Measurements from ENCODE around the gene POLR1G.

The POLR1G gene

DNA sequence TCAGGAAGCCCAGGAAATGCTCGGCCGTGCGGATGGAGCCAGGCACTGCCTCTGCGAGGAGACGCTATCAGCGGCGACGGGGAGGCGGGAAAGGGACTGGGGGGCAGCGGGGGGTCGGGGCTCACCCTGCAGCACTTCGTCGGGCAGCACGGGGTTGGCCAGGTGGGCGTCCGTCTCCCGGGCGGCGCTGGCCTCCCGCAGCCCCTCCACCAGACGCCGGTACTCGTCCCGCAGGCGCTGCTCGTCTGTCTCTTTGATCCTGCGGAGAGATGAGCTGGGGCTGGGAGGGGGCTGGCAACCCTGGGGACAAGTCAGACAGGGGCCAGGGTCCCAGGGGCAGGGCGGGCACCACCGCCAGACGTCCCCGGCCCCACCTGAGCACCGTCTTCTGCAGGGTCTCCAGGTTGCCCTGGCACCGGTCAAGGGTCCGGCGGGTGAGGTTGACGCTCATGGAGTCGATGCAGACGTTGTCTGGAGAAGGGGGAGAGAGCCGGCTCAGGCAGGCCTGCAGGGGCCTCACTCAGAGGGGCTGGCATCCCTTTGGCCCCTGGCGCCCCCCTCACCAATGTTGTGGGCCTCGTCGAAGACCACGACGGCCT is 42.5 kb upstream of the POLR1G start:
- TF ChIP-seq, protein P1, sequence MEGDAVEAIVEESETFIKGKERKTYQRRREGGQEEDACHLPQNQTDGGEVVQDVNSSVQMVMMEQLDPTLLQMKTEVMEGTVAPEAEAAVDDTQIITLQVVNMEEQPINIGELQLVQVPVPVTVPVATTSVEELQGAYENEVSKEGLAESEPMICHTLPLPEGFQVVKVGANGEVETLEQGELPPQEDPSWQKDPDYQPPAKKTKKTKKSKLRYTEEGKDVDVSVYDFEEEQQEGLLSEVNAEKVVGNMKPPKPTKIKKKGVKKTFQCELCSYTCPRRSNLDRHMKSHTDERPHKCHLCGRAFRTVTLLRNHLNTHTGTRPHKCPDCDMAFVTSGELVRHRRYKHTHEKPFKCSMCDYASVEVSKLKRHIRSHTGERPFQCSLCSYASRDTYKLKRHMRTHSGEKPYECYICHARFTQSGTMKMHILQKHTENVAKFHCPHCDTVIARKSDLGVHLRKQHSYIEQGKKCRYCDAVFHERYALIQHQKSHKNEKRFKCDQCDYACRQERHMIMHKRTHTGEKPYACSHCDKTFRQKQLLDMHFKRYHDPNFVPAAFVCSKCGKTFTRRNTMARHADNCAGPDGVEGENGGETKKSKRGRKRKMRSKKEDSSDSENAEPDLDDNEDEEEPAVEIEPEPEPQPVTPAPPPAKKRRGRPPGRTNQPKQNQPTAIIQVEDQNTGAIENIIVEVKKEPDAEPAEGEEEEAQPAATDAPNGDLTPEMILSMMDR (conservative IDR thresholded peaks at IDR 0.05; ENCODE audit: low read length), result no peak
- H3K4me3 ChIP-seq (ENCODE audit: low read length), result no peak overlapping the region
- no peak for DNase-seq (ENCODE audit: low read depth)

DNA sequence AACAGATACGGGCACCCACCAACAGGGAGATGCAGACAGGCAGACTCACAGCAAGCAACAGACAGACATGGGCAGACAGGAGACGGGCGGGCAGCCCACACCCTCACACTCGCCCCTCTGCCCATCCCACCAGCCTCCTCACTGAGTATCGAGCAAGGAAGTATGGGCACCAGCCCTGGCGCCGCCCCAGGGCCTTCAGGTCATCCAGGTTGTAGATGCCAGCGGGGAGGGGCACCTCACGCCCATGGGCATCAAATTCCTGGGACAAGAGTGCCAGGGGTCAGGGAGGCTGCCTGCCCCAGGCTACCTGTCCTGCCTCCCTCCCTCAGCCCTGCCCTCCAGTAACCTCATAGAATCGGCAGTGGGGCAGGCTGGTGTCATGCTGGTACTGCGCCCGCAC is 41.7 kb upstream of the POLR1G start:
- TF ChIP-seq, protein P1 (conservative IDR thresholded peaks at IDR 0.05; ENCODE audit: low read length), result no peak

DNA sequence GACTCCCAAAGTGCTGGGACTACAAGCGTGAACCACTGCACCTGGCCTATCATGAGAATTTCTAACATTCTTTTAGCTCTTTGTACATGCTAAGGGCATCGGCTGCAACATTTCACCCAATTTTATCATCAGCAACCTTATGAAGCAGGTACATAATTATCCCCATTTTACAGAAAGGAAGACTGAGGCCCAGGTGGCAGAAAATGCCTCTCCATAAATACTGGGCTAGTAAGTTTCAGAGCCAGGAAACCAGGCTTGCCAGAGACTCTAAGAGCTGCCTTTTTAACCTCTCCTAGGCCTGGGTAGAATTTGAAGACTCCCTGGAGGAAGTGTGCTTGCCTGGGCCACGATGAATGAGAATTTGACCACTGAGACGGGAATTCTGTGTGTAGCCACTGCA is 38.3 kb upstream of the POLR1G start:
- H3K4me3 ChIP-seq (ENCODE audit: low read length), result no peak overlapping the region
- TF ChIP-seq, protein P1 (conservative IDR thresholded peaks at IDR 0.05; ENCODE audit: low read length), result no peak
- no peak for DNase-seq (ENCODE audit: low read depth)

More for the DNA sequence above, 41.7 kb upstream of the POLR1G start:
- no peak overlapping the region for H3K4me3 ChIP-seq (ENCODE audit: low read length)
- no peak for DNase-seq (ENCODE audit: low read depth)

DNA sequence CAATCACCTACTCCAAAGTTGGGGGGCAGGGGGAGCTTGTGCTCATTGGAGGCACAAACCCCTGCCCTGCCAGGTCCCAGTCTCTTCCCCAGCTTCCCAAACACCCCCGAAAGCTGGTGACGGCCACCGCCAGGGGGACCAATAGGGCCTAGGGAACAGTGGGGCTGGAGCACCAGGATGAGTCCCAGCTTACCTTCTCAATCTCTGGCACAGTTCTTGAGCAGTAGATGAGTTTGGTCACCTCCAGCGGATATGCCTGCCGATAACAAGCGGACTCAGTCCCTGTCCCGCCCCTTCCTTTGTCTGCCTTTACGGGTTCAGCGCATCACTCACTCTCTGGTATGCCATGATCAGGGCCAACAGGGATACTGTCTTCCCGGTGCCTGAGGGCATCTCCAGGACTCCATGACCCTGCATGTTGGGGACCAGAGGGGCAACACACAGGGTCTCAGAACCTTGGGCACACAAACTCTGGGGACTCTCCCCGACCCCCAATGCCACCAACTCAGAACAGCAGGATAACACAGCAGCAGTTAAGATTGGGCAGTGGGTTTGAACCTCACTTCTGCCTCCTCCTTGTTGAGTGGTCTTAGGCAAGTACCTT is 37.6 kb upstream of the POLR1G start:
- no peak for DNase-seq (ENCODE audit: low read depth)
- peak overlapping the region; percentile 12; the same call in 1 of the 2 replicates for H3K4me3 ChIP-seq (ENCODE audit: low read length)
- TF ChIP-seq, protein P1 (conservative IDR thresholded peaks at IDR 0.05; ENCODE audit: low read length), result no peak

DNA sequence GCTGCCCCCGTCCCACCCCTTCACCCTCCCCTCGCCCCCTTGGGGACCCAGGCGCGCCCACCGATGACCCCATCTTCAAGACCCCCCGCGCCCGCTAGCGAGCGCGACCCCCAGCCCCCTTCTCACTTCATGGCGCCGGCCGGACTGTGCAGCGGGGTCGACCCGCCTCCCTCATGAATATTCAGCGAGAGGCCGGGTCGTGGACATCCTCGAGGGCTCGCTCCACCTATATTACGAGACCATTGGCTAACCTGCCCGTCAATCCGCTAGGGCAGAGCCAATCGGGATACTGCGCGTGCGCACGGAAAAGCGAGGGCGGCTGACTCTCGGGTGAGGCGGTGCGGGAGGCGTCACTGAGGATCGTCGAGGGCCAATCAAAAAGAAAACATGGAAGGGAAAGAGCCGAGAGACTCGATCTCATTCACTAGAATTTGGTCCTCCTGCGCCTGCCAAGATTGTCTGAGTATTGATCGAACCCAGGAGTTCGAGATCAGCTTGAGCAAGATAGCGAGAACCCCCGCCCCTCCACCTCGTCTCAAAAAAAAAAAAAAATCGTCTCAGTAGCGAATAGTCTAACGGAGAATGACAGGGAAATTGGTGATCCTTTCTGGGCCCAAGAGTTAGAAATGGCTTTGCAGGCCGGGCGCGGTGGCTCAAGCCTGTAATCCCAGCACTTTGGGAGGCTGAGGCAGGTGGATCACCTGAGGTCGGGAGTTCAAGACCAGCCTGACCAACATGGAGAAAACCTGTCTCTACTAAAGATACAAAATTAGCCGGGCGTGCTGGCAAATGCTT is 35.8 kb upstream of the POLR1G start, which contains the start of gene ERCC2:
Gene ERCC2 (minus strand): TSS at position 164 of the 795 bp plus-strand sequence. CDS start 33 bp downstream, at position 131.
- H3K4me3 ChIP-seq (ENCODE audit: low read length), result peak within 1 kb of the TSS; percentile 82
- DNase-seq (ENCODE audit: low read depth), result peak; percentile 98
- TF ChIP-seq, protein P1 (conservative IDR thresholded peaks at IDR 0.05; ENCODE audit: low read length), result no peak

DNA sequence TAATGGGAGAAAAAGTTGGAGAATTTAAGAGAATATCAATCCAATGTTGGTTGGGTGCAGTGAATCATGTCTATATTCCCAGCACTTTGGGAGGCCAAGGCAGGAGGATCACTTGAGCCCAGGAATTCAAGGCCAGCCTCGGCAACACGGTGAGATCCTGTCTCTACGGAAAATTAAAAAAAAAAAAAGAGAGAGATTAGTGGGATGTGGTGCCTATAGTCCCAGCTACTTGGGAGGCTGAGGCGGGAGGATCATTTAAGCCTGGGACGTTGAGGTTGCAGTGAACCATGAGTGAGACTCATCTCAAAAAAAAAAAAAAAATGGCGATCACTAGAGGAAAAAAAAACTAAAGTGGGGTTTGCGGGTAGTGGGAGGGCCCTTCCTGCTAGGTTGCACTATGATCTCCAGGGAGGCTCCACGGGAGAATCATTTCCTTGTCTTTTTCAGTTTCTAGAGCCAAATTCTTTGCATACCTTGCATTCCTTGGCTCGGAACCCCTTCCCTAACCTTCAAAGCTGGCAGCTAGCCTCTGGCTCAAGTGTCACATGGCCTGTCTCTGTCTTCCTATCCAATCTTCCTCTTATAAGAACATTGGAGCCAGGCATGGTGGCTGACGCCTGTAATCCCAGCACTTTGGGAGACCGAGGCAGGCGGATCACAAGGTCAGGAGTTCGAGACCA is 30.3 kb upstream of the POLR1G start:
- H3K4me3 ChIP-seq (ENCODE audit: low read length), result no peak overlapping the region
- TF ChIP-seq, protein P1 (conservative IDR thresholded peaks at IDR 0.05; ENCODE audit: low read length), result no peak
- peak; percentile 99 for DNase-seq (ENCODE audit: low read depth)

All from AG10803 (cell line).